CD4-positive, alpha-beta T cell treated with Interleukin-15 for 1 hour (primary cell): ENCODE results near the gene ADAM11.

Experiments
- DNase-seq: peaks from one replicate; pipeline ENCODE4 v3.0.0-alpha.2; 2020

ADAM11 gene

DNA sequence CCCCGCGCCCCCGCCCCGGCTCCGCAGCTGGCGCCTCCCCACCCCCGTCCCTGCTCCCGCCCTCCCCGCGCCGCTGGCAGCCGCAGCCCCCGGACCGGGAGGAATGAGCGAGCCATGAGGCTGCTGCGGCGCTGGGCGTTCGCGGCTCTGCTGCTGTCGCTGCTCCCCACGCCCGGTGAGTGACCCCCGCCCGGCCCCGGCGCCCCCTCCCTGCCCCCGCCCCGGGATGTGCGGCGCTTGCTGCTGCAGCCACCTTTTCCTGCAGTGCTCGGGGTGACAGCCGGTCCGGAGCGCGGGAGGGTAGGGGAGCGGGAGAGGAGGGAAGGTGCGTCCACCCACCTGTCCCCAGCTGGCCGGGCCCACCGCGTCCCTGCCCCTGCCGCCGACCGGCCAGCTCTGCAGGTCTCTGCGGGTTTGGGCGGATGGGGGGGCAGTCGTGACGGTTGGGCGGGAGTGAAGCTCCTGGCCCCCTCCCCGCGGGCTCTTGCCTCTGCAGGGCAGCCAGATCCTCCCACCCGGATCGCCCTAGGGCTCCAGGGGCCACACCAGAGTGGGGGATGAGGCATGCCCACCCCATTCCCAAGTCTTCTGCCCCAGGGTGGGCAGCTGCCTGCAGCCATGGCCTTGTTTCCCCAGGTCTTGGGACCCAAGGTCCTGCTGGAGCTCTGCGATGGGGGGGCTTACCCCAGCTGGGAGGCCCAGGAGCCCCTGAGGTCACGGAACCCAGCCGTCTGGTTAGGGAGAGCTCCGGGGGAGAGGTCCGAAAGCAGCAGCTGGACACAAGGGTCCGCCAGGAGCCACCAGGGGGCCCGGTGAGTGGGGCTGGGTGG lies 513 bp downstream of the ADAM11 start:
- no peak for DNase-seq

DNA sequence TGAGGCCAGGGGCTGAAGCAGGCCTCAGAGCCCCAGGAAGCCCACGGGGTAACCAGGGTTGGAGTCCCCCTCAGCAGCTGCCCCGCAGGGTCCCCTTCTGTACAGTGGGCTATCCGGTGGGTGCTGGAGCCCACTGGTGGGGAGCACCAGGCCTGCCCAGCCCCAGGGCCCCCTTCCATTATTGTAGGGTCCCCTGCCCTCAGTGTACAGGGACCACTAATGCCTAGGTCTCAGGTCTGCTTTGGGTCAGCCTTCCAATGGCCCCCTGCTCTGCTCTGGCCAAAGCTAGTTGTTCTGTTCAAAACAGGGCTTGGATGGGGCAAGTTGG lies 1.1 kb downstream of the ADAM11 start:
- DNase-seq = no peak

DNA sequence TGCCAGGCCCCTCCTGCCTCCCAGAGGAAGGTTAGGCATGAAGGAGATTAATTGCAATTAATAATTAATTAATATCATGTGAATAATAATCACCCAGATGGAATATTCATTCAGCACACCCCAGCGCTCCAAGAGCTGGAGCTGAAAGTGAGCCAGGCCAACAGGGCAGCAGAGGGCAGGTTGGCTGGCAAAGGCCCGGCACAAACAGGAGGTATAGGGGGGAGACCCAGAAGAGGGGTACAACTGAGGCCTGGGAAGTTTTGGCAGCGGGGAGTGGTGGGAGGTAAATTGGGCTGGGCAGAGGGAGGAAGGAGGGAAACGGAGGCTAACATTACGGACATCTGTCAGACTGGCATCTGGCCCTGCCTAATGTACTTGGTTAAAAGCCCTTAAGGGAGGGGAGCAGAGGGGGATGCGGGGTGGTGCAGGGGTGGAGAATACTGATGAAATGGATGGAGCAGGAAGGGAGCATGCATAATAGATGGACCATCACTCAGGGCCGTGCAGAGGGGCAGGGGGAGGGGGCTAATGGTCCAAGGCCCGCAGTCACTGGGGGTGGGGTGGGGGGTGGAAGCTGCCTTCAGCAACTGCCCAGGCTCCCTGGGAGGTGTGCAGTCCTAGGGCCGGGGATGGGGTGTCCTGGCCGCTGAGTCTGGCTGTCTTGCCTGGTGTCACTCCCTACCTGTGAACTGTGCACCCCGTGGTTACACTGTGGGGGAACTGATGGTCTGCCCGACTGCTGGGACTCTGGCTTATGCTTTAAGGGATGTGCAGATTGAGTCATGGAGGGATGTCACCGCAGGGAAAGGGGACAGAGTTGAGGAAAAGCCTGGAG lies 1.9 kb downstream of the ADAM11 start:
- DNase-seq = no peak

DNA sequence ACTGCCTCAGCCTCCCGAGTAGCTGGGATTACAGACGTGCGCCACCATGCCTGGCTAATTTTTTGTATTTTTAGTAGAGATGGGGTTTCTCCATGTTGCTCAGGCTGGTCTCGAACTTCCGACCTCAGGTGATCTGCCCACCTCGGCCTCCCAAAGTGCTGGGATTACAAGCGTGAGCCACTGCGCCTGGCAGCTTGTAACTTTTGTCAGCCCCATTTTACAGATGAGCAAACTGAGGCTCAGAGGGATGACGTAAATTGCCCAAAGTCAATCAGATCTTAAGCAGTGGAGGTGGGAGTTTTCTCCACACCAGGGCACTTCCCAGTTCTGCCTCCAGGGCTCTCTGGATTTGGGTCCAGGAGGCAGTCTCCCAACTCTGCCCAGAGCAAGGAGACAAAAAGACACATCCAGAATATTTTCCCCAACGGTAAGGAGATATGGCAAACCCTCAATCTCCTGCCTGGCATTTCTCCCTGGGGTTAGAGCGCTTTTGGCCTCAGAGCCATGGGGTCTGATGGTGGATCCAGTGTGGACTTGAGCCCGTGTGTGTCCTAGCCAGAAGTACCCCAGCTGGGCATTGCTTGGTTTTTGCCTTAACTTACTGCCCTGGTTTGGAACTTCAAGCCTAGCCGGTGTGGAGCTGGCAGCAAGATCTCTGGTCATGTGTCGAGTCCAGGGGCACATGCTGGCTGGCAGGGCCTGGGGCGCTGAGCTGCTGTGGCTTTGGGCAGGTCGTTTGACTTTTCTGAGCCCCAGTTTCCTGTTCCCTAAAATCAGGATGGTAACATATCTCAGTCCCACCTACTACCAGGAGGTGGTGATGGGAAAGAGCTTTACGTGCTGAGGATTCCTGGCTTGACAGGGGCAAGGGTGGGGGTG lies 3.4 kb downstream of the ADAM11 start:
- no peak for DNase-seq

DNA sequence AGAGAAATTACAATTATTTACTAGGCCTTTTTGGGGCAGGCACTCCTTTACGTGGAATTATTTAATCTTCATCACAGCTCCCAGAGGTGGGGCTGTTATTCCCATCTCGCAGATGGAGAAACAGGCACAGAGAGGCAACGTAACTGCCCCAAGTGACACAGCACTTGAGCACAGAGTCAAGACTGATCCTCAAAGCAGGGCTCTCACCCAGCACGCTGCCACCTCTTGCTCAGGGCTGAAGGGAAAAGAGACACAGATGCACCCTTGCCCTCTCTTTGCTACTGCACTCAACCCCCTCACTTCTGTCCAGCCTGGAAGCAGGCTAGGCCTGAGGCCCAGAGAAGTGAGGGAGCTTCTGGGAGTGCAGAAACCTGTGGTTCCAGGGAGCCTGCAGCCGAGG lies 4.4 kb downstream of the ADAM11 start:
- no peak for DNase-seq

DNA sequence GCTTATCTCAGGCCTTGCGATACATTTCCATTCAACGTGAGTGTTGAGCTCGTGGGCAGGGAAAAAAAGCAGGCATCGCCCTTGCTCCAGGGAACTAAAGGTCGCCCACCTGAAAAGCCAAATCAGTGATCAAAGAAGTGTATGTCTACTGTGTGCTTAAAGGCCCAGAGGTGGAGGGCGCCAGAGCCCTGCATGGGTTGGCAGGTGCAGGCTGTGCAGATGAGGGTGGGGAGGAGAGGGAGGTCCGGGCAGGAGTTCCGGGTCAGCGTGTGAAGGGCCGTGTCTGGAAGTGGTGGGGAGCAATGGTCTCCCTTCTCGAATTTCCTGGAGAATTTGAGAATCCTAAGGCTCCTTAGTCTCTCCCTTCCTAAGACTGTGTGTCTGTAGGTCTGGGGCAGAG lies 7.2 kb downstream of the ADAM11 start:
- DNase-seq = no peak

DNA sequence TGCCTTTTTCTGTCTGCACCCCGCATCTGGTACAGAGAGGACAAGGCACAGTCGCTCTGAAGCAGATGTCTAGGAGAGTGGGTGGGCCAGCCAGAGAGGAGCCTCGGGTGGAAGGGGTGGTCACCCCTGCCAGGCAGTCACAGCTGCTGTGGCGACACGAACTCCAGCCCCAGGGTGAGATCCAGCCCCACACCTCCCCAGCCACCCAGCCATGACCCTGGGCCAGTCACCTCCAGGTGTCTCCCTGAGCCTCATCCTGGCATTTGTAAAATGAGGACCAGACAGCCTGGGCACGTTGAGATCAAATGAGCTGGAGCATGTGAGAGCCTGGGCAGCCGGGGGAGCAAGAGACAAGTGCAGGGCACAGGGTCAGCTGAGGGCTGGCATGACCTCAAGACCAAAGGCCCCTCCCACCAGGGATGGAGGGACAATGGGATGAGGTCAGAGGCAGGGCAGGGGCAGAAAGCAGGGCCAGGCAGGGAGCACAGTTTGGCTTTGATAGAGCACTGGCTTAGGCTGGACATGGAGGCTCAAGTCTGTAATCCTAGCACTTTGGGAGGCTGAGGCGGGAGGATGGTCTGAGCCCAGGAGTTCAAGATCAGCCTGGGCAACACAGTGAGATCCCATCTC lies 7.7 kb downstream of the ADAM11 start:
- DNase-seq = no peak

DNA sequence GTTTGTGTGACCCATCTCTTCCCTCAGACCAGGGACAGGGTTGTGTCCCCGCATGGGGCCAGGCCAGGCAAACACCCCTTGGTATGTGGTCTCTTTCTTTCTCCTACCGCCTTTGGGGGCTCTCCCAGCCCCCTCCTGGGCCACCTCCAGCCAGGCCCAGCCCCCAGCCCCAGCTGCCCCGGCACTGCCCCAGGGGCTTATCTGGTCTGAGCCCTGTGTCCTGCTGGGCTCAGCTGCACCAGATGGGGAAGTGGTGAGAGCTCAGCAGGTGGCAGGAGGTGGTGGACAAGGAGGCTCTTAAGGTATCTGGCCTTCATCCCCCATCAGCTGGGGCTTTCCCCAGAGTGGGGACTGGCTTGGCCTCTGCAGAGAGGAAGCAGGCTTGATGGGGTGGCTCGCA lies 8.7 kb downstream of the ADAM11 start:
- no peak for DNase-seq

DNA sequence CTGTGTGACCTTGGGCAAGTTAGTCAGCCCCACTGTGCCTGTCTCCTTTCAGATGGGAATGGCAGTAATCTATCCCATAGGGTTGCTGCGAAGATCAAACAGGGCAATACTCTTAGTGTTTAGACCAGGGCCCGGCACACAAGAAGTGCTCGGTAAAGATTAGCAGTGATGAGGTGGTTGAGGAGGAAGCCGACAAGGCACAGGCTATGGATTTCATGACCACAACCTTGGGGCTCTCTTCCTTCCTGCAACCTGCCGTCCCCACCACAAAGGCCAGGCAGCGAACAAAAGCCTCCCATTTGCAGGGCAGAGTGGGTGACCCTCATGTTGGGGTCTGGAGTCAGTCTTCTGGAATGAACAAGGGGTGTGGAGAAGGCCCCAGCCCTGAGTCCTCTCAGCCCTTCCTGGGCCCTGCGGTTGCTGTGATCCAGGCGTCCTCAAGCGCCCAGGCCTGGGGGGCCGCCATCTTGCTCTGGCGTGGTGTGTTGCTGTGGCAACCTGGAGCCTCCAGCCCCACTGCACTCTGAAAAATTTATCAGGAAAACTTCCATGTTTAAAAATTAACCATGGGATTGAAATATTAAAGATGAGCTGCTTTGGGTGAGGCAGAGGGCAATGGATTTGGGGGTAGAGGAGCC lies 9.8 kb downstream of the ADAM11 start:
- no peak for DNase-seq

DNA sequence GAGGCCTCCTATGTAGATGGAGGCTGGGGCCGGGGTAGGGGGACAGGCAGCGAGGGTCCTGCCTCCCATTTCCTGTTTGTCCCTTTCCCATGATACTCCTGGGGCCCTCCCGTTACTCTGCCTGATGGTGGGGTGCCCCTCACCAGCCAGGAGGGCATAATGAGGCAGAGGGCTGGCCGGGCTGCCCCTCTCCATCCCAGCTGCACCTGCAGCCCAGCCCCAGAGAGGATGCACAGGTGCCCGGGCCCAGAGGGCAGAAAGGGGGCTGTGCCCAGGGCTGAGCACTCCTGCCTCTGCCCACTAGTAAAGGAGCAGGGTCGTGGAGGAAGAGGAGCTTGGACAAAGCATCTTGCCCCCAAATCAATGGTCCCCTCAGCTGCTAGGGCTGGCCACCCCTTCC lies 10.4 kb downstream of the ADAM11 start:
- DNase-seq = no peak

DNA sequence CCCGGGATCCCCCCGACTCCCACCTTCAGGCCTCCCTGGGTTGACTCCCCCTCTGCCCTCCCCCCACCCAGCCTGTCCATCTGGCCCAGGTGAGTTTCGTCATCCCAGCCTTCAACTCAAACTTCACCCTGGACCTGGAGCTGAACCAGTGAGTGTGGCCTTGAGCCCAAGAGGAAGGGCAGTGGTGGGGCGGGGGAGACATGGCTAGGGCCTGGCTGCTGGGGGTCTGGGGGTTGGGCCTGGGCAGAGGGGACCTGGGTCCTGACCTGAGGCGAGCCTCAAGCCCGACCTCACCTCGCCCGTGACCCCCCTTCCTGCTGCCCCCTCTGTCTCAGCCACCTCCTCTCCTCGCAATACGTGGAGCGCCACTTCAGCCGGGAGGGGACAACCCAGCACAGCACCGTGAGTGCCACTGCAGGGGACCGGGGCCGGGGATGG lies 10.9 kb downstream of the ADAM11 start:
- DNase-seq = no peak

DNA sequence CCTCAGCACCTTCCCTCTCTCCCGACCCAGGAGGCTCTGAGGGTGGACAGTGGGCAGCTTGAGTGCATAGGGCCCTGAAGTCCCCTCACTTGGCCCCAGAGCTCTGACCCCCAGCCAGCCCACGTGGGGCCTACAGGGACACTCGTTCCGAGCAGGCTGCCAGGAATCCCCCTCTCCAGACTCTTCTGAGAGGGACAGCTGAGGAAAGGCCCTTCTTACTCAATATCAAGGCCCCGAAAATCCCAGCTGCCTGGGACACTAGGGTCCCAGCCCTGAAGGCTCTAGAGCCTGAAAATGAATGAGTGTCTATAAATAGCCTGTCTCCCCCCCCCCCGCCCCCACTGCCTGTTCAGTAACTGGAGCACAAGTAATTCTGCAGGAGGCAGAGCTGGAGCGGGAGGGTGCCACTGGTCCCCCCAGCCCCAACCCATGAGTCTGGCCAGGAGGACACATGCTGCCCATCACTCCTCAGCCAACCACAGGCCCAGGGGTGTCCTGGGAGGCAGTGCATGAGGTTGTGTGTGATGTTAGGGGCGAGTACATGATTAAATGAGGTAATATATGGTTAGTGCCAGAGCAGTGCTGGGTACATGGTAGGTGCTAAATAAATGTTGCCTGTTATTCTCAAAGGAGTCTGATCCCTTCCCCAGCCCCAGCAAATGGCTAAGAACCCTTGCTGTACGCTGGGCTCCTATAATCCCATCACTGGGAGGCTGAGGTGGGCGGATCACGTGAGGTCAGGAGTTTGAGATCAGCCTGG lies 11.6 kb downstream of the ADAM11 start:
- no peak for DNase-seq

DNA sequence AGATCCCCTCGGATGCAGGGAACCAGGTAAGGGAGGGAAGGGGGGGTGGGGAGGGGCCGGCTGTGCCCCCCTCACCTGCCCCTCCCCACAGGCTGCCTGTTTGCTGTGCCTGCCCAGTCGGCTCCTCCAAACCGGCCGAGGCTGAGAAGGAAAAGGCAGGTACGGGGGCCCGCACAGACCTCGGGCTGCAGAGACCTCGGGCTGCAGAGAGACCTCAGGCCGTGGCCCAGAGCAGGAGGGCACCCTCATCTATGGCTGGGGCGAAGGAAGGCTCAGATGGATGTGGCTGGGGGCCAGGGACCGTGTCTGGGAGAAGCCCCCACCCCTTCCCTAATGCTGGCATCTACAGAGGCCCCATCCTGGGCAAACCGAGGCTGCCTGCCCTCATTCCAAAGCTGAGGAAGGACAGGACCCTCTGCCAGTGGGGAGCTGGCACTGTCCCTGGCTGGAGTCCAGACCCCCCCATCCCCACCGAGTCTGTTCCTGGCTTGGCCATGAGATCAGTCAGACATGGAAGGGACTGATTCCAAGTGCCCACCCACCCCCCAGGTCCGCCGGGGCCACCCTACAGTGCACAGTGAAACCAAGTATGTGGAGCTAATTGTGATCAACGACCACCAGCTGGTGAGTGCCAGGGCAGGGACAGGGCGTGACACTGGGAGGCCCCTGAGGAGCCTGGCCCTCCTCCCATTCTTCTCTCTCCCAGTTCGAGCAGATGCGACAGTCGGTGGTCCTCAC lies 13.7 kb downstream of the ADAM11 start:
- DNase-seq = no peak

DNA sequence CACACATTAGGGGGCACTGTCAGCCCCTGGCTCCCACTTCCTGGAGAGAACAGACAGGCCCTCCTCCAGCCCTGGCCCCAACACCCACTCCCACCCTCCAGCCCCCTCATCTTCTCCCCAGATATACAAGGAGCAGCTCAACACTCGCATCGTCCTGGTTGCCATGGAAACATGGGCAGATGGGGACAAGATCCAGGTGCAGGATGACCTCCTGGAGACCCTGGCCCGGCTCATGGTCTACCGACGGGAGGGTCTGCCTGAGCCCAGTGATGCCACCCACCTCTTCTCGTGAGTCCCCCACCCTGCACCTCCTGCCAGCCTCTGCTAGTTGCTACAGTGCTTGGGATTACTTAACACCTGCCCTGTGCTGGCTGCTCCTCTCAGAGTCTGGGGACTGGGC lies 14.4 kb downstream of the ADAM11 start:
- no peak for DNase-seq

DNA sequence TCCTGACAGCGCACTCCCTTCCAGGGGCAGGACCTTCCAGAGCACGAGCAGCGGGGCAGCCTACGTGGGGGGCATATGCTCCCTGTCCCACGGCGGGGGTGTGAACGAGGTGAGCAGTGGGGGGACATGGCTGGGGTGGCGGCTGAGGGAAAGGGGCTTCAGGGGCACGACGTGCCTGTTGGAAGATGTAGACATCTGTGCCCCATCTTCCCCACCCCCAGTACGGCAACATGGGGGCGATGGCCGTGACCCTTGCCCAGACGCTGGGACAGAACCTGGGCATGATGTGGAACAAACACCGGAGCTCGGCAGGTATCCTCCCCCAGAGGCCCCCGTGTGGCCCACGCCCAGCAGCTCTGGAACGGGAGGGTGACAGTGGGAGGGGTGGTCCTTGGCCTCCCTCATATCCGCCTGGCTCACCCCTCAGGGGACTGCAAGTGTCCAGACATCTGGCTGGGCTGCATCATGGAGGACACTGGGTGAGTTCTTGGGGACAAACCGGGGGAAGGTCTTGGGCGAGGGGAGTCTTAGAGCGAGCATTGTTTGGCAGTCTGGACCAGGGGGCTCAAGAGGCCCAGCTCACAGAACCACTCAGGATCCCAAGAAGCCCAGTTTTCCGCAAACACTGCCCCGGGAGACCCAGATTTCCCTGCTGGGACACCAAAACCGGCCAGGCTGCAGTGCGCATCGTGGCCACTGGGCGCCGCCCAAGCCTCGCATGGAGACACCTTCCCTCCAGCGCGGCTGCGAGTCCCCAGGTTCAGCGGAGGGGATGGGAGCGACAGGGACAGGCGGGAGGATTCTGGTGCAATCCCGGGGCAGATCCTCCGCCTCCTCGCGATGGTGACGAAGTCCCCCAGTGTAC lies 15.7 kb downstream of the ADAM11 start:
- peak; percentile 77 for DNase-seq

DNA sequence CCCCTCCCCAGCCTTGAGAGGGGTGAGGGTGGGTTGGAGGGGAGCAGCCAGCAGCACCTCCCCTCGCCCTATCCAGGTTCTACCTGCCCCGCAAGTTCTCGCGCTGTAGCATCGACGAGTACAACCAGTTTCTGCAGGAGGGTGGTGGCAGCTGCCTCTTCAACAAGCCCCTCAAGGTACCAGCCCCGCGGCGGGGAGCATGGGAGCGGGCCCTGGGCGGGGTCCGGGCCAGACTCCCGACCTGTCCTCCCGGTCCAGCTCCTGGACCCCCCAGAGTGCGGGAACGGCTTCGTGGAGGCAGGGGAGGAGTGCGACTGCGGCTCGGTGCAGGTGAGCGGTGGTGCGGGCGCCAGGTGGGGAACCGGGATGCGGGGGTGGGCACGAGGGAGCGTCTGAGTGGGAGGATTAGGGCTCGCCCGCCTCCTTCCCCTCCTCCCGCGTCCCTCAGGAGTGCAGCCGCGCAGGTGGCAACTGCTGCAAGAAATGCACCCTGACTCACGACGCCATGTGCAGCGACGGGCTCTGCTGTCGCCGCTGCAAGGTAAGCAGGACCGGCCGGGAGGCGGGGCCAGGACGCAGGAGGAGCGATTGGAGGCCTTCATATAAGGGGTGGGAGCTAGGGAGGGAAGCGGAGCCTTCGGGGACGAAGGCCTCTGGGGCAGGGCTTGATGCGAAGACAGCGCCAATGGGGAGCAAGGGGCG lies 16.5 kb downstream of the ADAM11 start:
- no peak for DNase-seq

DNA sequence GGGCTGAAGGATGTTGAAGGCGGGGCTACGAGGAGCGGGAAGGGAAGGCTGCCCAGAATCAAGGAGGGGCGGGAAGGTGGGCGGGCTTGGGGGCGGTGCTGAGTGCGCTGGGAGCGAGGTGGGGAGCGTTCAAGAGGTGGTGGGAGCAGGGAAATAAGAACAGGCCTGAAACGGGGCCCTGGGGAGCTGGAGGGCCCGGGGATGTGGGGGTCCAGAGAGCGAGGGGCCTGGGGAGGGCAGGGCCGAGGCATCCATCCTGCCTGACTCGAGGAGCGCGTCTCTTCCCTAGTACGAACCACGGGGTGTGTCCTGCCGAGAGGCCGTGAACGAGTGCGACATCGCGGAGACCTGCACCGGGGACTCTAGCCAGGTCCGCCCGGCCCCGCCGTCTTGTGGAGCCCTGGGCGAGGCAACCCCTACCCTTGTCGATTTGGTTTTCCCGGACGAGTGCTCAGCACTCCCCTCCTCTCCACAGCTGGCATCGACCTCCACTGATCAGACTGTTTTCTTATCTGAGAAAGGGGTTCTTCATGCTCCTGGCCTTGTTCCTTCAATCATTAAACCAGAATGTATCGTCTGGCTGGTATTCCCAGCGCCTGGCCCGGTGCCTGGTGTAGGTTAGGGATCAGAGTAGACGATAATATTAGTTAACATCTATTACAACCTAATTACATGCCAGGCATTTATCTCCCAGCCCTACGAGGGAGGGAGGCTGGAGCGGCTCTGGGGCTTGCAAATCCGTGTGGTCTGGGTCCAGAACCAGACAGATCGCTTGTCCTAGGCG lies 17.2 kb downstream of the ADAM11 start:
- DNase-seq = peak; percentile 98
